ENCODE results near the gene NCKAP5L.
"Not testable (repeated sequence)": the region's sequence is repeated elsewhere in the genome, so short reads cannot be mapped to it uniquely, and the experiment has no call there.

The NCKAP5L gene

DNA sequence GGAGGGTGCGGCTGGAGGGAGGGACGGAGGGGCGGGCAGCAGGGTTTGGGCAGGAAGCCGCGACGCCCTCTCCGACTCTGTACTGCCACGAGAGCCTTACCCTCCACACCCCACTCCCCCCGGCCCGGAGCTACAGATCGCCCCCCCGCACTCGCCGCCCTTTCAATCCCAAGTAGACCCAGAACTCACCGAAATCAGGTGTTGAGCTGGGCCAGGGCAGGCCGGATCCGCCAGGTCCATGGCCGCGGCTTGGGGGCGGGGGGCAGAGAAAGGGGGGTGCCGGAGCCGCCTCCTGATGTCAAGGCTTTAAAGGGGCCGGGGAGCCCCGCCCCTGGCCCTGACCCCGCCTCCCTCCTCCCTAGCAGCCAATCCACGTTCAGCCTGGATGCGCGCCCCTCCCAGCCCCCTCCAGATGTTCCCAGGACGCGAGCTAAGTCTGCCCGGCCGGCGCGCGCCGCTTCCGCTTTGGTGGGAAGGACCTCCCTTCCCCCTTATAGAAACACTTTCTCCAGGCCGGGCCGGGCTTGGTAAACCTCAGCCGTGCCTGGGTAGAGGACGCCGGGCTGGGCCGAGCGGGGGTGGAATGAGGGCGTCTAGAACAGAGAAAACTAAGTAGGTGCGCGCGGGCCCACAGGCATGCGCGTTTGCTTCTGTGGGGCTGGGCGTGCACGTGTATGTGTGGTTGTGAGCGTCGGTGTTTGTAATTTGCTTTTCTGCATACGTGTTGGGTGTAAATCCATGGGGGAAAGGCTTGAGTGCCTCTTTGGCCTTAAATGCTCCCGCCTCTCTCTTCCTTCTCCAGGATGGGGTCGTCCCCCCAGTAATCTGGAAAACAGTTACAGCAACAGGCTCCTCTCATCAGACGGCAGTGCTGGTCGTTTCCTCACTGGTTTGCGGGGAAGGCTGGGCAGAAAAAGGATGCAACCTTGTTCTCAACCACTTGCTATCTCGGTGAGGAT lies at the start of gene NCKAP5L:
Gene NCKAP5L, minus strand, starts transcription at position 281 of the 959 bp plus-strand sequence. CDS start 24,369 bp downstream, outside the sequence.
- DNase-seq = peak; percentile 87

DNA sequence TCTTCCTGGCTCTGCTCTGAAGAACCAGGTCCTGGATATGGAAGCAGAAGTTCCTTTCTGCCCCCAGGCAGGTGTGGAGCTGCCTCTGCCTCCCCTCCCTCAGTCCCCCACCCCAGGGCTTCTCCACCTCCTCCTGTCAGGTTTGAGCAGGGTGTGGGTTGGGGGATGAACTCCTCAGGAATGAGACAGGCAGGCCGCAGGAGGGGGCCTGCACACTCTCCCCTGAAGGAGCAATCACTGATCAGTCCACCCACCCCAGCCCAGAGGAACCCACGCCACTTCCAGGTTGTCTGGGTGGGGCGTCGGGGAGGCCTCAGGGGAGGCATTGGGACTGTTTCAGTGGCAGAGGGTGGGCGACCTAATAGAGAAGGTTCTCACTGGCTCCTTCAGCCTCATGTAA lies 48.9 kb upstream of the NCKAP5L start:
- no peak for DNase-seq

DNA sequence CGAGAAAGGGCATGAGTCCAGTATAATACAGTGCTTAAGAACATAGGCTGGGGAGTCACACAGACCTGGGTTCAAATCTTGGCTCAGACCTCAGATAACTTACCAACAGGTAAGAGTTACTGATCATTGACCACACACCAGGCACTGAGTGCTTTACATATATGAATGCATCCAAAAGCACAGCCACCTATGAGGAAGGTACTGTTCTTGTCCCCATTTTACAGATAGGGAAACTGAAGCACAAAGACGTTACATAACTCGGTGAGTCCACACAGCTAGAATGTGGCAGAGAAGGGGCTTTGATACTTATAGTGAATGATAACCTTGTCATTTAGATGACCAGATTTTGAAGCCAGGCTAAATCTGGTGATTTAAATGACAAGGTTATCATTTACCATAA lies 47.9 kb upstream of the NCKAP5L start:
- DNase-seq = no peak

DNA sequence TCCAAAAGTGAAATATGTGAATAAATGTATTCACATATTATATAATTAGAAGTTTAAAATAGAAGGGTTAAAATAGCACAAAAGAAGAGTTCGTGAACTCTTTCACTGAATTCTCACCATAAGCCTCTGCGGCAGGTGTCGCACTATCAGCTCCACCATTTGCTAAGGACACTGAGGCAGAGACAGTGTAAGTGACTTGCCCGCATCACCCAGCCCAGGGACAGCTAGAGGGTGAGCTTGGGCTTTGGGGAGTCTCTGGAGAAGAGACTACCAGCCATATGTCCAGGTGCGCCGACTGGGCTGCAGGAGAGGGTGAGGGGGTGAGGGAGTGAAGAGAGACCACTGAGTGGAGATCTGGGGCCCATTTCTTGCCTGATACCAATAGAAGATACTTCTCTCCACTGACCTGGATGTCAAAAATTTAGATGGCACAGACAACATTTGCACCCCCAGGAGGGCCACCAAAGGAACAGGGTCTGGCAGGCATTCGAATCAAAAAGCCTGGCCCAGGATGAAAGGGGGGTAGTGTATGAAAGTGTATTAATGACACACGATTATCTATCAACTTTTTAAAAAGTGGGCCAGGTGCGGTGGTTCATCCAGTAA lies 47.0 kb upstream of the NCKAP5L start:
- no peak for DNase-seq

DNA sequence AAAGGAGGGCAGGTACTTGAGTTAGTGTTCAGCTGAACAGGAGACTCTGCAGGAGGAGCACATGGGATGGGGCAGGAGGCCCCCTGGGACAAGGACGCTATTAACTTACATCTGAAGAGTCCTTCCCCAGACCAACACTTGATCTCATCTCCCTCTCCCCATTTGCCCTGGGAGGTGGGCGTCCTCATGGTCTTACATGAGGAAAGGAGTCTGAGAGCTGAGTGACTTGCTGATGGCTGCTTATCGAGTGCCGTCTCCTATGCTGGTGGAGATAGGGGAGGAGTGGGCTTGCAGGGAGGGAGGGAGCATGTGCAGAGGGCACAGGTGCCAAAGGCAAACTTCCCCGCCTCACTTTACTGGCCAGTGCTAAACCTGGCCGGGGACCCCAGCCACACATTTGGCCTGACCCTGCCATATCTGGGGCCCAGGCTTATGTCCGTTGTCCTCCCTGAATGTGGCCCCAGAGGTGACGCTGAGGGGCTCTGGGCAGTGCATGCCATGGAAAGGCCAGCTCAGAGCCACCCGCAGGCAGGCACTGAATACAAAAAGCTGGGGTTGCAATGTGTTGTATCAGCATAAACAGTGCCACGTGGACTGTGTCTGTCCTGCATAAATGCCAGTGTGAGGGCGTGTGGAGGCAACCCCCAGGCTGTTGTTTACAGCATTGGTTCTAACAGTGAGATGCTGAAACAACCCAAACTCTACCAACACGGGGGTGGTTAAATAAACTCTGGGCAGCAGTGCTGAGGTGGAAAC lies 46.1 kb upstream of the NCKAP5L start:
- DNase-seq = no peak

GRCh38 chr12:49873361-49873934 lies 45.2 kb upstream of the NCKAP5L start:
- DNase-seq = no peak

DNA sequence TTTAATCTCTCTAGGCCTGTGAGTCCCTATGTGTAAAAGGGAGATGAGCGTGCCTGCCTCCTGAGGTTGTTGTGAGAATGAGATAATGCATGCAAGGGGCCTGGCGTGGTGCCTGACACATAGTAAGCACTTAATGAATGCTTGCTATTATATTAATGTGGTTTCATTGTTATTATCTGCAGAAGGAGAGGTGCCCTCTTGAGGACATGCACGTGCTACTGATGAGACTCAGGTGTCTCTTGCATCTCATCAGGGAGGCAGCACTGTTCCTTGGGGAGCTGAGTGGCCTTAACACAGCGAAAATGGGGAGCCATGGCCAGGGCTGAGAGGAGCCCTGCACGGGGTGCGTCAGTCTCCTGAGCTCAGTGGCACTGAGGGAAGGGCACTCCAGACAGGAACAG lies 44.6 kb upstream of the NCKAP5L start:
- no peak for DNase-seq

- DNase-seq = no peak
Measured at GRCh38 chr12:49872381-49872780, 44.2 kb upstream of the NCKAP5L start.

DNA sequence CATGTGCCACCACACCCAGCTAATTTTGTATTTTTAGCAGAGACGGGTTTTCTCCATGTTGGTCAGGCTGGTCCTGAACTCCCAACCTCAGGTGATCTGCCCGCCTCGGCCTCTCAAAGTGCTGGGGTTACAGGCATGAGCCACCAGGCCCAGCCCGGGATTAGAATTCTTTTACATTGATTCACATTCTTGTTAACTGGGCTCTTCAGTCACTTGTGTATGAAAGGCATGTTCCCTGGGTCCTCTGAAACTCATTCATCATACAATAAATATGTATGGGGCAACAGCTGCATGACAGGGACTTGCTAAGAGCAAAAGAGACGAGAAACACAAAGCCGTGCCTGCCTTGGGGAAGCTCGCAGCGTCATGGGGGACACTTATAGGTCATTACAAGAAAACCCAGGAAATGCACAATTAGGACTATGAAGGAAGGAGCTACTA lies 43.6 kb upstream of the NCKAP5L start:
- not testable (repeated sequence) for DNase-seq

- DNase-seq = no peak
Measured at GRCh38 chr12:49871263-49871561, 43.0 kb upstream of the NCKAP5L start.

GRCh38 chr12:49870501-49871262 lies 42.5 kb upstream of the NCKAP5L start:
- no peak for DNase-seq

DNA sequence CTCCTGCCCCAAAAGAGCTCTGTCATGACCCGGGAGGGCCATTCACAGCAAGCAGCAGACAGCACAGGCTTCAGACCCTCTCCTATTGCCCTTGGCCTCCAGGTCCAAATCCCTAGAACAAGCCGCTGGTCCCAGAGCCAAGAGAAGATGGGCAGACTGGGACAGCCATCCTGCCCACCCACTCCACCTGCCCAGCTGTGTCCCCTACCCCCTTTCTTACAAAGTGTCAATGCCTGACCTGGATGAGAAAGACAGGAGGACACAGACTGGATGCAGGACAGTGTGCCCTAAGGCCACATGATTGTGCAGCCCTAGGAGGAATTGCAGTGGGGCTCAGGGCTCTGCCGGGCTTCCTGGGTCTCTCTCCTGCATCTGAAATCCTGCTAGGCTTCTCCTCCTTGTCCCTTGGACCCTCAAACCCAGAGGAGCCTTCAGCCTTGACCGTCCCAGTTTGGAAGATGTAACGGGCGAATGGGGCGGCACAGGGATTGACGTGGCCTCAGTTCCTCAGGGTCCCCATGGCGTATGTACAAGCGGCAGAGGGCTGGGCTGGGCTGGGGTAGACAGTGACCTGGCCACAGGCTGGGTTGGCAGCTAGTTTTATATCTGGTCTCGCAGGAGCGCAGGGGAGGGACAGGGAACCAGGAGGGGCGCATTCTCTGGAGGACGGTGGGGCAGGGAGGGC lies 41.7 kb upstream of the NCKAP5L start:
- DNase-seq = no peak

DNA sequence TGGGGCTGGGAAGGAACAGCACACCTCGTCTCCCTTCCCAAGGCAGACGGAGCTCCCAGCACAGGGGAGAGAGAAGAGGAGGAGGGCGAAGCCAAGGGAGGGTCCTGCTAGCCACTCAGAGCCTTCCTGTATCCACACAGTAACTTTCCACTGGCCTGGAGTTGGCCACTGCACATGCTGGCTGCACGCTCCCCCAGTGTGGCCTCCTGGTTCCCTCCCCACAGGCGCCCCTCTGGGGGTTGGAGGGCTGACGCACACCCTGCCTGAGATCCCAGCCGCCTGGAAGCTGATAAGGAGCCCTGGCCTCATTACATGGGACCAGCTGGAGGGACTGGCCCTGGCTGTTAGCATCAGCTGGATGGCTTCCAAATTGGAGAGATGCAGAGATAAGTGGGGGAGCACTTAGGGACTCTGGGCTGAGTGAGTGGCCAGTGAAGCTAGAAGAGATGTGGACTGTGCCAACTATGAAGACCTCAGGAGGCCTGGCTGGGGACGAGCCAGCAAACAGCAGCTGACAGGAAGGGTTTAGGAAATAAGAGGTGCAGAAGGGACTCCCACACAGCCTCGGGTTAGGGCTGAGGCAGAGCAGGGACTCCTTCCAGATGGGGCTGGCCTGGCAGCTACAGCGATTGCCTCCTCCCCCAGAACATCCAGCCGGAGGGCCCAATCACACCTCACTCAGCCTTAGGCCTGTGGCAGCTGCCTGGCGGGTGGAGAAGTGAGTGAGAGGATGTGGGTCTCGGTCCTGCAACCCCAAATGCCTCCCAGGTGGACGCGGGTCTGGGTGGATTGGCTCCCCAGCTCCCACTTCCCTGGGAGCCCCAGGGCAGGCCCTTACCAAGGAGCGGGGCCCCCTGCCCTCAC lies 41.0 kb upstream of the NCKAP5L start:
- DNase-seq = peak; percentile 99

GRCh38 chr12:49868449-49868848 lies 40.2 kb upstream of the NCKAP5L start:
- DNase-seq = no peak

DNA sequence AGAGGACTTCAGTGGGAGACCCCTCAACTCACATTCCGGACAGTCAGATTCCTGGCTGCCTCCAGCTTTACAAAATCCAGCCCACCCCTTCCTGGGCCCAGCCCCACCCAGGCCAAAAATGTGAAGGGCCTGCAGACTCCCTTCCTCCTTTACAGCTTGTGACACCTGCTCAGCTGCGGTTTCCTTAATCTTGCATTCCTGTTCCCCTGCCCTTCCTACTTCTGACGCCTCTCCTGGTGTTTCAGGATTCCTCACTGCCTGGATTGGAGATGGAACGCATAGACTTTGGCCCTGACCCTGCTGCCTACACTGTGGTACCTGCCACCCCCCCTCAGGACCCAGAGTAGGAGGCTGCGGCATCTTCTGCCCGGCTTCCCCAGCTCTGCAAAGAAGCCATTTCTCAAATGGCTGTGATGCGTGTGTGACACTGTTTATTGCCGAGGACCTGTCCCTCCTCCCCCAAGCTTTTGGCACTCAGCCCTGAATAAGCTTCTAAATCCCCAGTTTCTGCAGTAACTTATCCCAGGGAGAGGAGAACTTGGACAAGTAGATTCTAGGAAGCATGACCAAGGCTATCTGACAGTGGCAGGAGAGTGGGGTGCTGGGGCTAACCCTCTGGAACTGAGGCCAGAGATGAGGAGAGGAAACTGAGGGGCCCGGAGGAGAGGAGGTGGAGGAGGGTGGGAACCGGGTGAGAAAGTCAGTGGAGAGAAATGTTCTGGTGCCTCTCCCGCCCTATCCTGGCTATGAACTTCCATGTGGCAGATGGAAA lies 39.5 kb upstream of the NCKAP5L start:
- DNase-seq = no peak

- DNase-seq = peak; percentile 27
Measured at GRCh38 chr12:49866859-49867569, 38.8 kb upstream of the NCKAP5L start.

GRCh38 chr12:49865782-49866135 lies 37.5 kb upstream of the NCKAP5L start:
- no peak for DNase-seq

DNA sequence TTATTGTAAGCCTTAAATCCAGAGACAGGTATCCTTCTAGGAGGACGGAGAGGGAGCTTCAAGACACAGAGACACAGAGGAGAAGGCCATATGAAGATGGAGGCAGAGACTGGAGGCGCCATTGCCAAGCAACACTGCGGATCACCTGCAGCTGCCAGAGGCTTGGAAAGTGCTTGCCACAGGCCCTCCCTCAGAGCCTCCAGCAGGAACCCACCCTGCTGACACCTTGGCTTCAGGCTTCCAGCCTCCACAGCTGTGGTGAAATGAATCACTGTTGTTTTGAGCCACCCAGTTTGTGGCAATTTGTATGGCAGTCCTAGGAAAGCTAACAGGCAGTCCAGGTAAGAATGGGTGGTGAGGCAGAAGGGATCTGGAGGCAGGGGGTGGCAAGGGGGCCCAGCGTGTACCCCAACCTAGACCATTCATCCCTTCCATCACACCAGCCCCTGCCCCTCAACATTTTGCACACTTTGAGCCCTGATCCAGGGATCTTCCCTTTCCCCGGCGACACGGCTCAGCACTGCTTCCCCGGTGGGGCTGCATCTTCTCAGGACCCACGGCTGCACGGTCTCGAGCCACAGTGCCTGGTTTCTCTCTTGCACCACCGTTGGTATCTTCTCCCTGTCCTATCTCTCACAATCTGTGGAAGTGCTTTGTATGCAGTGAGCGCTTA lies 37.0 kb upstream of the NCKAP5L start:
- no peak for DNase-seq

- no peak for DNase-seq
Measured at GRCh38 chr12:49864798-49865090, 36.5 kb upstream of the NCKAP5L start.

Measured in DMS79 (cell line).